ENCODE data around the gene EPN1.
"Not testable (repeated sequence)": the region's sequence is repeated elsewhere in the genome, so short reads cannot be mapped to it uniquely, and the experiment has no call there.

EPN1 gene

DNA sequence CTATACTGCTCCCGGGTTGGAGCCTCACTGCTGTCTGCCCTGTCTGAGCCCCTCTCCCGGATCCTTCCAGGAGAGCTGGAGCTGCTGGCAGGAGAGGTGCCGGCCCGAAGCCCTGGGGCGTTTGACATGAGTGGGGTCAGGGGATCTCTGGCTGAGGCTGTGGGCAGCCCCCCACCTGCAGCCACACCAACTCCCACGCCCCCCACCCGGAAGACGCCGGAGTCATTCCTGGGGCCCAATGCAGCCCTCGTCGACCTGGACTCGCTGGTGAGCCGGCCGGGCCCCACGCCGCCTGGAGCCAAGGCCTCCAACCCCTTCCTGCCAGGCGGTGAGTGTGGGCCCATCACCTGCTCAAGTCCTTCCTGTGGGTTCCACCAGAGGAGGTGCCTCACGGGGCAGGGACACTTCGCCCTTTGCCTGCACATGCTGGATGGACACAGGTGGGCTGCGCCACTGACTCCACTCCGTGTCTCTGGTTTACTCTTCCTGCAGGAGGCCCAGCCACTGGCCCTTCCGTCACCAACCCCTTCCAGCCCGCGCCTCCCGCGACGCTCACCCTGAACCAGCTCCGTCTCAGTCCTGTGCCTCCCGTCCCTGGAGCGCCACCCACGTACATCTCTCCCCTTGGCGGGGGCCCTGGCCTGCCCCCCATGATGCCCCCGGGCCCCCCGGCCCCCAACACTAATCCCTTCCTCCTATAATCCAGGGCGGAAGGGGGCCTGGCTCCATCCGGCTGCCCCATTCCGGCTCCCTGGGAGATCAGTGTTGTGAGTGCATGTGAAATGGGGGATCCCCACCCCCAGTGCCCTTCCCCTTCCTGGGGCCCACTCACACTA is 19.8 kb downstream of the EPN1 start:
- DNase-seq, result no peak

DNA sequence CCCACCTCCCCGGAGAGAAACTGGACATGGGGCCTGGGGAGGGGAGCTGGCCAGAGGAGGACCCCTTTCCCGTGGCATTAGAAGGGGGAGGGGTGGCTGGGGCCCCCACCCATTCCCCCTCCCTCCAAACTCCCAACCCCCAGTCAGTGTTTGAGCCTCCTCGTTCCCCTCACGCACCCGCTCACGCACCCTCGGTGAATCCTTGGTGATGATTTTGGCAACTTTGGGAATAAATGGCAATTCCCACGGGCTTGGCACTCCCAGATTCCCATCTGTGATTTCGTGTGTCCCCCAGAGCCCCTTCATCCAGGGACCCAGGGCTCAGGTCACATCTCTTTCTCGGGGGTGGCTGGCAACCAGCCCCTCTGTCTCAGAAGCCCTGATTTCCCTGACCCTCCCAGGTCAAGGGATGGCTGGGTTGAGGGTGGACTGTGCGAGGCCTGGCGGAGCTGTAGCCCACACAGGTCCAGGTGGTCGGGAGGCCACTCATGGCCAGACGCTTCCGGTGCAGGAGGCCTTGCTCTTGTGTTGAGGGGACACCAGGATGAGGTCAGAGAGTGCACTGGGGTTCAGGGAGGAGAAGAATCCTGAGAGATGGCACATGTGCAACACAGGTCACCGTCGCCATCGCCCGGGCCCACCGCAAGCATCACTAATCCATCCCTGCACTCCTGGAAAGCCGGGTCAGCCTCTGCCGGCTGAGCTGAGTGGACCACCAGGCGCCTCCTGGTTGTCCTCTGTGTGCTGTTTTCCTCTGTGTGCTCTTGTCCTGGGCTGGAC is 20.7 kb downstream of the EPN1 start:
- no peak for DNase-seq

DNA sequence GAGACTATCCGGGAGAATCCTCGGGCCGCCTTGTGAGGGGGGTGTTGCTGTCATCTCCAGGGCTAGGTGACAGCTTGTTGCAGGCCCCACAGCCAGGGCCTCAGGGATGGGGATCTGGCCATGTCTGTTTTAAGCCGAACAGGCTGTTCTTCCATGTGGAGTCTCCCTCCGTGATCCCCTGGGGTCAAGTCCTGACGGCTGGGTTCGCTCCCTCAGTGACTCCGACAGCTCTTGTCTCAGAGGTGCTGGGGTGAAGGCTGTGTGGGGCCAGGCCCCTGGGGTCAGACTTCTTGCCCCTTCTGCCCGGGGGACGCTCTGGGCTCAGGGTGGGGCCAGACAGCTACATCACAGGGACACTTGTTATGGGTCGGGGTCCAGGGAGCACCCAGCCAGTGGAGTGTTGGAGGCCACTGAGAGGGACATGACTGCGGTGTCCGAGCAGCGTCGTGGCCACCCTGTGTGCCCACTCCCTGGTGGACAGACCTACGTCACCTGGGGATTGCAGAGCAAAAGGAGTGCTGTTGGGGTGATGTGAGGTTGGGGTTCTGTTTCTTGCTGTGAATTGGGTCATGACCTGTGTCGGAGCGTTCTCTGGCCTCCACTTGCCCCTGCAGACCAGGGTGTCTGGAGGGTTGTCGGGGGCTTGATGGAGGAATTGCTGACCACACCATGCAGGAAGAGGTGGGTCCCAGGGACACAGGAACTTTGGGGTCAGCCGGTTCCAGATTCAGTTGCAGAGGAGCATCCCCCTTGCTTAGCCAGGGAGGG is 21.5 kb downstream of the EPN1 start:
- no peak for DNase-seq

DNA sequence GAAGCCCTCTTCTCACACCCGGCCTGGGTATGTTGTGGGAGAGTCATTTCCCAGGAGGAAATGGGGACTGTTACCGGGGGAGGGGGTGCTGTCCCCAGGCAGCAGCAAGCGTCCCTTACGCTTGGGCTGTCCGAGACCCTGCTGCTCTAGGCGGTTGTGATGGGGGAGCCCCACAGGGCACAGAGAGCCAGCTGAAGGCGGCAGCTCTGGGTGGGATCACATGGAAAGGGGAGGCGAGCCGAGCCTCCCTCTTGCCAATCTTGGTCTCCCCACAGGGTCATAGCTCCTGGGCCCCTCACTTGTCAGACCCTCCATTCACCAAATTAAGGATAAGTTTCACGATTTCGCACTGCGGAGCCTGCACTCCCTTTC is 22.0 kb downstream of the EPN1 start:
- no peak for DNase-seq

DNA sequence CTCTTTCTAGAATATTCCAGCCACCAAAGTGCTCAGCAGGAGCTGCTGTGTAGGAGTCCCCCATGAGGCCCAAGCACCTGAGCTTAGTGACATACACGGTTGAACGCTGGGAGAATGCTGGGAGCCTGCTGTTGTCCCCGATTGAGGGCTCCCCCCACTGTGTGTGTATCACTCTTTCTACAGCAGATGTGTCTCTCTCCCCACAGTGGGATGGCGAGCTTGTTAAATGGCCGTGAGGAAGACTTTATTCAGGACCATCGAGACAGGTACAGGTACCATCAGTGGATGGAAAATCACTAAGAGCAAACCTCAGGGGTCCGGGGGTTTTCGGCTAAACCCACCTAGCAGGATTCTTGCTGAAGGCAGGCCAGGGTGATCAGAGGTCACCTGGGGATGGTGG is 22.7 kb downstream of the EPN1 start:
- DNase-seq, result no peak

DNA sequence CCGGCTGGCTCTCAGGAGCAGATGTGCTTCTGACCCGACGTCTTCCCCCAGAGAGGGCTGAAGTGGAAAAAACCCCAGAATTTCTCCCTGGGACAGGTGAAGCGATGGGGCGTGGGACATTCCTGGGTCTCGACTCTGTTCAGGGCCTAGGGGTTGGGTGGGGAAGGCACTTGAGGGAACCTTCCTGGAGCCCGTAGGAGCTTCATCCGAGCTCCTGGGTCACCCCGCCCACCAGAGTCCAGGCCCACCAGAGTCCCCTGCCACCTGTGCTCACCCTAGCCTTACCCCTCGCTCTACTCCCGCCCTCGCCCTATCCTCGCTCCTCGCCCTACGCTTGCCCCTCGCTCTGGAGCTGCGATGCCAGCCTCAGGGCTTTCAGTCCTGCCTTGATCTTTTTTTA is 23.2 kb downstream of the EPN1 start:
- DNase-seq, result no peak

DNA sequence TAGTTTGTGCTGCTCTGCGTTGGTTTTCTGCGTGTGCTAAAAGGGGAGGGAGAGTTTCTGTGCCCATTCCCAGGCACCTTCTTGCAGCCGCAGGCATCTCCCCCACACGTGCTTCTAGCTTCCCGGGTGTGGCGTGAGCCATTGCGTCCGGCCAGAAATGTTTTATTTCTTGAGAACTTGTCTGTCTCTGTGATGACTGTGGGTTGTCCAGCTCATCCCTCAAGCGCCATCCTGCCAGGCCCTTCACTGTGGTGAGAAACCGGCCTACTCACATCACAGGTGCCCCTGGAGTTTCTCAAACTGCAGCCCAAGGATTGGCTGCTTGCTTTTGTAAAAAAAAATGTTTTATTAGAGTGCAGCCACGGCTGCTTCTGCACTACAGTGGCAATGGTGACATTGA is 24.2 kb downstream of the EPN1 start:
- no peak for DNase-seq

DNA sequence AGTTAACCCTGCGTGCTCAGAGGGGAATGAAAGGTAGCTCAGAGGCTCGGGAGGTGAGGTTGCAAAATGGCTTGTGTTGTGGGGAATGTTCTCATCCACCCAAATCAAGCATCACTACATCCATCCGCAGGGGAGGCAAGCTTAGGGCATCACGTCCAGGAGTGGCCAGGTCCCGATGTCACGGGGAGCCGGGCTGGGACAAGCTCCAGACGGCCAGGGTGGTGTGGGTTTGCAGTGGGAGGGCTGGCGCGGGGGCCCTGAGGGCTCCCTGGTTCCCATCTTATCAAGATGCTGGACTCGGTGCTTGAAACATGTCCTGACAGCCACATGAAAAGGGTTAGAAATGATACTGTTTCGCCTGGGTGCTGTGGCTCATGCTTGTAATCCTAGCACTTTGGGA is 25.8 kb downstream of the EPN1 start:
- DNase-seq, result no peak

DNA sequence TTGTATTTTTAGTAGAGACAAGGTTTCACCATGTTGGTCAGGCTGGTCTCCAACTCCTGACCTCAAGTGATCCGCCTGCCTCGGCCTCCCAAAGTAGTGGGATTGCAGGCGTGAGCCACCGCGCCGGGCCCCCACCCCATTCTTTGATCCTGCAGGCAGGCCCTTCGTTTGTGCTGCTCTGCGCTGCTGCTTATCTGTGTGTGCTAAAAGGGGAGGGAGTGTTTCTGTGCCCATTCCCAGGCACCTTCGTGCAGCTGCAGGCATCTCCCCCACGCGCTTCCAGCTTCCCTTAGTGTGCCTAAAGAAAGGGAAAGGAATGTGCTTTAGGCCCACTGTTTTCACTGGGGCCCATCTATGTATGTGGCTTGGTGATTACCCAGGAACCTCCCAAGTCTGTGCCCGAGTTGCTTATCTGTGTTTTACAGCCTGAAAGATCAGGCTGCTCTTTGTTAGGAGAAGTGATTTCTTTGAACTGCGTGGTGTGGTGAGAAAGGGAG is 27.2 kb downstream of the EPN1 start:
- no peak for DNase-seq

DNA sequence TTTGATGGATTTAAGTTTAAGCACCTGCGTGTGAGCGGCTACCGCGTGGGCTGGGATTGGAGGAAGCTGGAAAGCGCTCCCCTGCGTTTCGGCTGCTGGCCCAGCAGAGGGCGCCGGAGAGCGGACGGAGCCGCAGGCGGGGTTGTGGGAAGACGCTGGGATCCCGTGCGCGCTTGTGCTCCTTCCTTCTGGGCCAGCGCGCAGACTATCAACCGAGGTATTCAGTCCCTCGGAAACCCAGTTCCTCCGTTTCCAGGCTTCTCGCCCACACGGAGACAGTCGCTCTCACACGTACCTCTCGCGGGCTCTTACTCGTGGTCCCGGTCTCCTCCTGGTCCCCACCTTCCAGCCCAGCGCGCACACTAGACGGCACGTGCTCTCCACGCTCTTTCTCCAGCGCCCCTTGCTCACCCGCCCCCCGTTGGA is 28.8 kb downstream of the EPN1 start:
- no peak for DNase-seq

DNA sequence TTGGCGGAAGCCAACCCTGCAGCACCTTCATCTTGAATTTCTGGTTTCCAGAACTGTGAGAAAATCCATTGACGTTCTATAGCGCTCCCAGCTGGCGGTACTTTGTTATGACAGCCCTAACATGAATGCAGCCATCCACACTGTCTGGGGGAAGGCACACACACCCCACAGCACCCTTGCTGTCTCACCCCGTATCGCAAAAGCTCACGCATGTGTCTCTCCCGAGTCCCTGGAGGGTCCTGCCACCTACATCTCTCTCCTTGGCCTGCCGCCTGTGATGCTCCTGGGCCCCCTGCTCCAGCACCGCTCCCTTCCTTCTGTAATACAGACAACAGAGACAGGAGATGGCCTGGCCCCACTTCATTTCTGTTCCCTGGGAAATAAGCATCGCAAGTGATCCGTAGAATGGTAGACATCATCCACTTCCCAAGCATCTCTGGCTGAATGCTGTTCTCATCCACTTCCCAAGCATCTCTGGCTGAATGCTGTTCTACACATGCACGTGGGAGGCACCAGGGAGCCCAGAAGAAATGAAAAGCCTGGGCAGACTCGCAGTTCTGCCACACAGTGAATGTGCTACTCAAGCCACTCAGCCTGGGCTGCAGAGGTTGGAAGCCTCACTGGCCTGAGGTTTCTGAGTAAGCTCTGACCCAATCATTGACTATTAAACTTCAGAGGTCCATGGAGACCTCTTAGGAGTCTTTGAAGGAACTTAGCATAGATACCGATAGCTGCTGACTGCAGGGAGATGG is 29.6 kb downstream of the EPN1 start:
- no peak for DNase-seq

DNA sequence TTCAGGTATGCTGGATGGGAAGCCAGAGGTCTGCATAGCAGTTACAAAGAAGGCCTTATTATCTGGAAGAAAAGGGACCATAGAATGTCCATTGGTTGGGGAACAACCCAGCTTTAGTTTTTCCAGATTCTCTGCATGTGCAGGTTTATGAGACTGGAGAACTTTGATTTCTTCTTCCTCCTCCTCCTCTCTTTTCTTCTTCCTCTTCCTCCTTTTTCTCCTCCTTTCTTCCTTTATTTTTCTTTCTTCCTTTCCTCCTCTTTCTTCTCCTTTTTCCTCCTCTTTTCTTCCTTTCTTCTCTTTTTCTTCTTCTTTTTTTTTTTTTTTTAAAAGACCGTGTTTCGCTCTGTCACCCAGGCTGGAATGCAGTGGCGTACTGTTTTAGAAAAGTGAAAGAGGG is 30.9 kb downstream of the EPN1 start:
- no peak for DNase-seq

DNA sequence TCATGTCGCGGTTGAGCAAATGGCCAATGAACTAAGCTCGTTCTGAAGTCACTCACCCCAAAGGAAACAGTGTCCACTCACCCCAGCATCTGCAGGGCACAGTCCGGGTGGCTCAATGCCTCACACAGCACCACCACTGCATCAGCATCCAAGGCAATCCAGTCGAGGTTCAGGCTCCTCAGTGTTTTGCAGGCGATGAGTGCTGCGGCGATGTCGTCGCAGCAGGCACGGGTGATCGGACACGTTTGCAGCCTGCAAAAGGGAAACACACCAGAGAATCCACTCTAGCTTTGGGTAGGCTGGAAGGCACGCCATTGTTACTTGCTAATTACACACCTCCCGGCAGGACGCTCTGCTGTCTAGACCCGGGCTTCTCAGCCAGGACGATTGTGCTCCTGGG is 36.7 kb downstream of the EPN1 start:
- no peak for DNase-seq

DNA sequence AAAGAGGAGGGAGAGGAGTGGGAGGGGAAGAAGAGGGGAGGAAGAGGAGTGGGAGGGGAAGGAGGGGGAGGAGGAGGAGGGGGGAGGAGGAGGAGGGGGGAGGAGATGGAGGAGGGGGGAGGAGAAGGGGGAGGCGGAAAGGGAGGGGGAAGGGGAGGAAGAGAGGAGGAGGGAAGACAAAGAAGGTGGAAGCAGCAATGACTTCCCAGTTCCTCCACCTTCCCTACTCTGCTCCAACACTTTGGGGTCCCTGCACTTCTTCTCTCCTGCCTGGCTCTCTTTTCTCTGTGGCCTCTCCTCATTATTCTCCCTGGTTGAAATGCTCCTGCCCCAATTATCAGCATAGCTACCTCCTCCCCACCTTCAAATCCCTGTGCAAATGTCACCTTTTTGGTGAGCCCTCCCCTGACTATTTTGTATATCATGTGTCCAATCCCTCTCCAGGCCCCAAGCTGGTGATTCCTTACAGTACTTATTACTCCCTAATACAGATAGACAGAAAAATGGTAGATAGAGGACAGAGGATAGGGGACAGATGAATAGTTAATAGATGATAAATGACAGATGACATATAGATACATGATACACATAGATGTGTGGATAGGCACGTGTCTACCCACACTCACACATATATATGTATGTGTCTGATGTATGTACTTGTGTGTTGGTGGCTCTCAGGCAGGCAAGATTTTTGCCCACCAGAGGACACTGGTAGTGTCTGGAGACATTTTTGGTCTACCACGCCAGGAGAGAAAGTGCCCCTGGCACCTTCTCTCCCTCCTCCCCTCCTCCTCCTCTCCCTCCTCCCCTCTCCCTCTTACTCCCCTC is 38.0 kb downstream of the EPN1 start:
- no peak for DNase-seq

DNA sequence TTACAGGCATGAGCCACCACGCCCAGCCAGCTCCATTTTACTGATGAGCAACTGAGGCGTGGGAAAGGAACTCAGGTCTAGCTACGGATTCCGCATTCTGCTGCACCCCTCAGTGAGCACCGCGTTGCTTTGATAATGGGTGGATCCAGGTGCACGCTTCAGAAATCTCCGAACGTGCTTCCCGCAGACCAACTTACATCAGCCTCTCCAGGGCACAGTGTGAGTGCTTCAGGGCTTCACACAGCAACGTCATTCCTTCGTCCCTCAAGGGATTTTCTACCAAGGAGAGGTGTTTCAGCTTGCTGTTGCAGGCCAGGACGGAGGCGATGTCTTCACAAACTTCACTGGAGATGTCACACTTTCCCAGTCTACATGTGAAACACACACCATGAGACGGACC is 41.5 kb downstream of the EPN1 start:
- DNase-seq, result no peak

DNA sequence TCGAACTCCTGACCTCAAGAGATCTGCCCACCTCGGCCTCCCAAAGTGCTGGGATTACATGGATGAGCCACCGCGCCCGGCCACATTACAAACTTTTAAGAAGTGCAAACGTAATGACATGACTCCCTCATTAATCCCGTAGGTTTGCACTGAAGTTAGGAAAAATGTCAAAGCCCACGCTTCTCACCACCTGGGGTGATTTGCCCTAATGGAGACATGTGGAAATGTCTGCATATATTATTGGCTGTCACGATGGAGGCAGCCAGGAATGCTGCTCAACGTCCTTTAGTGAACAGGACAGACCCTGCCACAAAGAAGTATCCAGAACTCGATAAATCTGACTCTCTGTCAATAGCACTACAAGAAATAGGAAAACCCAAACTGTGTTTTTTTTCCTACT is 42.2 kb downstream of the EPN1 start:
- no peak for DNase-seq

DNA sequence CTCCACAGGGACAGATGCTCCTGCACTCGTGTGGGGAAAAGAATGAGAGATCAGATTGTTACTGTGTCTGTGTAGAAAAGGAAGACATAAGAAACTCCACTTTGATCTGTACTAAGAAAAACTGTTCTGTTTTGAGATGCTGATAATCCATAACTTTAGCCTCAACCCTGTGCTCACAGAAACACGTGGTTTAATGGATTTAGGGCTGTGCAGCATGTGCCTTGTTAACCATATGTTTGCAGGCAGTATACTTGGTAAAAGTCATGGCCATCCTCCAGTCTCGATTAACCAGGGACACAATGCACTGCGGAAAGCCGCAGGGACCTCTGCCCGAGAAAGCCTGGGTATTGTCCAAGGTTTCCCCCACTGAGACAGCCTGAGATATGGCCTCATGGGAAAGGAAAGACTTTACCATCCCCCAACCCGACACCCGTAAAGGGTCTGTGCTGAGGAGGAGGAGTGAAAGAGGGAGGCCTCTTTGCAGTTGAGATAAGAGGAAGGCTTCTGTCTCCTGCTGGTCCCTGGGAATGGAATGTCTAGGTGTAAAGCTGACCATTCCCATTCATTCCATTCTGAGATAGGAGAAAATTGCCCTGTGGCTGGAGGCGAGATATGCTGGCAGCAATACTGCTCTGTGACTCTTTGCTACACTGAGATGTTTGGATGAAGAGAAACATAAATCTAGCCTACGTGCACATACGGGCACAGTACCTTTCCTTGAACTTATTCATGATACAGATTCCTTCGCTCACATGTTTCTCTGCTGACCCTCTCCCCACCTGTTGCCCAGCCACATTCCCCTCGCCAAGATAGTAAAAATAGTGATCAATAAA is 43.1 kb downstream of the EPN1 start:
- DNase-seq, result not testable (repeated sequence)

DNA sequence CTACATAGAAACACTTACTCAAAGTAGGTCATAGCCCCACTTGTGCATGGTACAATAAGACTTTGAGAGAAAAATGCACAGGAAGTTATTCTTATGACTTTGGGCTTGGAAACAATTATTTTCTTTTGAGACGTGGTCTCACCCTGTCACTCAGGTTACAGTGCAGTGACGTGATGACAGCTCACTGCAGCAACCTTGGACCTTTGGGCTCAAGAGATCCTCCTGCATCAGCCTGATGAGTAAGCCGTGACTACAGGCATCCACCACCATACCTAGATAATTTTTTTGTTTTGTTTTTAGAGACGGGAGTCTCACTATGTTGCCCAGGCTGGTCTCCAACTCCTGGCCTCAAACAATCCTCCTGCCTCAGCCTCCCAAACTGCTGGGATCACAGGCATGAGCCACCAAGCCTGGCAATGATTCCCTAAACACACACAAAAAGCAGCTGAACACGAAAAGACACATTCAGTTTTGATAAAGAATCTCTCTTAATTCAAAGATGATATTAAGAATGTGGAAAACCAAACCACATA is 45.3 kb downstream of the EPN1 start:
- DNase-seq, result no peak

DNA sequence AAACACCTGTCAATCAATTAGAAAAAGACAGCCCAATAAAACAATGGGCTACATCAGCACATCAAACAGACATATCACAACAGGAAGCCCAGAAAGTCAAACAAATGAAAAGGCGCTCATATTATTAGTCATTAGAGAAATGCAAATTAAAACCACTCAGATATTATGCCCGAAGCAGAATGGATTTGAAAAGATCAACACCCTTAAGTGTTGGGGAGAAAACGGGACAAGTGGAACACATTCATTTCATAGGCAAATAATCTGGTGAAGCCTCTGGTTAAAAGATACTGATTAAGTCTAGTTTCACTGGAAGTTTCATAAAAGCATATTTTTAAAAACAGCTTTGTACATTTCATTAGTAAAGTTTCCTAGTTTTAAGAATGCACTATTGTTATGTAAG is 45.8 kb downstream of the EPN1 start:
- DNase-seq, result no peak

DNA sequence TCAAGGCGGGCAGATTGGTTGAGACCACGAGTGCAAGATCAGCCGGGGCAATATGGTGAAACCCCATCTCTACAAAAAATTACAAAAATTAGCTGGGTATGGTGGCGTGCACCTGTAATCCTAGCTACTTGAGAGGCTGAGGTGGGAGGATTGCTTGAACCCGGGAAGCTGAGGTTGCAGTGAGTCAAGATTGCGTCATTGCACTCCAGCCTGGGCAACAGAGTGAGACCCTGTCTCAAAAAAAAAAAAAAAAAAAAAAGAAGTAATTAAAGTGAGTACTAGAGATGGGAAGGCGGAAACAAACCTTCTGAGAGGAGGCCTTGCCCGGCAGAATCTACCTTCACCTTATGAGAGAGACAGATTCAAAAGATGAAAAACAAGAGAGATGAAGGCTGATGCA is 48.5 kb downstream of the EPN1 start:
- no peak for DNase-seq

DNA sequence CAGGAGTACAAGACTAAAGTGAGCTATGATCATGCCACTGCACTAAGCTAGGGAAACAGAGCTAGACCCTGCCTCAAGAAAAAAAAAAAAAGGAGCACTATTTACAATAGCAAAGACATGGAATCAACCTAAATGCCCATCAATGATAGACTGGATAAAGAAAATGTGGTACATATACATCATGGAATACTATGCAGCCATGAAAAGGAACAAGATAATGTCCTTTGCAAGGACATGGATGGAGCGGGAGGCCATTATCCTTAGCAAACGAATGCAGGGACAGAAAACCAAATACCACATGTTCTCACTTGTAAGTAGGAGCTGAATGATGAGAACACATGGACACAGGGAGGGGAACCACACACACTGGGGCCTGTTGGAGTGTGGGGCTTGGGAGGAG is 55.4 kb downstream of the EPN1 start:
- DNase-seq, result not testable (repeated sequence)

Data from NCI-H510A treated with DMSO at 0.1 percent for 48 hours (cell line).